Subcutaneous adipose tissue (tissue), 4 donors: ENCODE measurements around the gene NAV2. TPM values are rescaled to one million over a fixed set of nuclear protein-coding genes. Genes with fewer than 3 reads are reported as not detected.

Experiments
- CTCF ChIP-seq: fragments of 450-650 bp; IDR thresholded peaks from one replicate; pipeline ENCODE4 v1.5.1; 2016; ENCODE audit warnings: low read depth, mild to moderate bottlenecking, control low read depth, antibody characterized with exemption, moderate library complexity
- total RNA-seq, 4 donors: library from RNA; depleted of rRNA; stranded (reverse); fragments of >200 nt; gene quantifications; one replicate each; pipeline ENCODE4 v1.1.0, GENCODE V29; 2016

Gene NAV2
- total RNA-seq, 4 donors from 2014 or later: 13.6 to 31.5 (median 27.8) TPM

DNA sequence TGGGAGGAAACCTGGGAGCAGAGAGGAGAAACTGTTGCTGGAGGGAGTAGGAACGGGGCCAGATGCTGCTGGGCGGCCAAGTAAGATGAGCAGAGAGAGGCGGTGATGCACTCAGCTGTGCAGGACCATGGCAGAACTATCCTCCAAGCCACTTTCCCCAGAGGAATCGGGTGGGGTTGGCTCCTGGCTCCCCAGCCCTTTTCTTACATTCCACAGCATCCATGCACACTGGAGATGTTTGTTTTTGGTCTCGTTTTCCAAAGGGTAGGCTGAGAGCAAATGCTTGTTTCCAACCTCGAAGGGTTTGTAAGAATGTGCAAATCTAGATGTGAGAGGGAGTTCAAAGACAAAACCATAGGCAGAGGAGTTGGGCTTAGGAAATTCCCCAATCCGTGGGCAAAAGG, 374.5 kb downstream of the NAV2 start:
- no peak for TF ChIP-seq CTCF

- no peak for TF ChIP-seq CTCF
These were observed 376.0 kb downstream of the NAV2 start for GRCh38 chr11:20088397-20089225.

DNA sequence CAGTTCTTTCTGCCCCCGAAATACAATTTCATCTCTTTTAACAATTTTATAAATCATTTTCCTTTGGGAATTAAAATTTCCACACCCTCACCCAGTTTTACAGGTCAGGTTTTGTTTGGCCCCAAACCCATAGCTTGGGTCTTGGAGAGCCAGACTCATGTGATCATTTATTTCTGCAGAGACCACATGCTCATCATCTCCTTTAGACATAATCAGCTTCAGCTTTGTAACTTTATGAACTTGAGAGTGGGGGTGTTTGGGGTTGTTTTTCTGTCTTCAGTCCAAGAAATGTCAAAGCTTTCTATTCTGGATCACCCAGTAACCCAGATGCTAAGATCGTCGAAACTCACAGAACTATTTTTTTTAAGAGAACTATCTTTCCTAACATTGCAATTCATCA, 376.7 kb downstream of the NAV2 start:
- TF ChIP-seq CTCF: no peak

DNA sequence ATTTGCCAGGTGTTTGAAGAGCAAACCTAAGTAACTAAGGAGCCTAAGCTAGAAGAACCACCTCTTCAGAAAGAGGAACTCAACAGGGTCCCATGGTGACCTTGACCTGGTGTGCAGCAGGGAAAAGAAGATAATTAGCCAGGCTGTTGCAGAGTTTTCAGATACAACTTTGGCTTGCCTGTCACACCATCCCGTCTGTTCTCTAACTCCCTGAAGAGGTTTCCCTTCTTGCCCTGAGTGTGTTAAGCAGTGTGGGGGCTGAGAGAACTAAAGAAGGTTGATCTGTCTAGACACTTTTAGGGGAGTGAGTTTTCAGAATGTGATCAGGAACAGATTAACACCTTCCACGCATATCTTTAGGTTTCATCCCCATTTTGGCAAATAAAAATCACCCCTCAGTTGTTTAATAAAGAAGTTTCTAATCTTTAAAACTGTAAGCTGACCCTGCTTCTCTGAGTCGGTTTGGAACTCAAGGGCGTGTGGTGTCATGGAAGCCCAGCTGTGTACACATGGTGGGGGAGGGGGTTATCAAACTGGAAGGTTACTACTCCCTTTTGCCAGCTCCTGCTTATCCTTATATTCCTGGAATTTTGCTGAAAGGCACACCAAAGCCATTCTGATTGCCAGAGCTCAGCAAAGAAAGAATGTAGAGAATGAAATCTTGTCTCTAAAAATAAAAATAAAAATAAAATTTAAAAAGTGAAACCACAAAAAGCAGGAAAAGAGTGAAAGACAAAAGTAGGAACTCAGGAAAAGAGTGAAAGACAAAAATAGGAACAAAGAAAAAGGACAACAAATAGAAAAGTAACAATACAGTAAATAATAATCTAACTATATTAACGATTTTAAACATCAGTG, 377.4 kb downstream of the NAV2 start:
- TF ChIP-seq CTCF: no peak

GRCh38 chr11:20090654-20091374, 378.2 kb downstream of the NAV2 start:
- TF ChIP-seq CTCF: no peak

DNA sequence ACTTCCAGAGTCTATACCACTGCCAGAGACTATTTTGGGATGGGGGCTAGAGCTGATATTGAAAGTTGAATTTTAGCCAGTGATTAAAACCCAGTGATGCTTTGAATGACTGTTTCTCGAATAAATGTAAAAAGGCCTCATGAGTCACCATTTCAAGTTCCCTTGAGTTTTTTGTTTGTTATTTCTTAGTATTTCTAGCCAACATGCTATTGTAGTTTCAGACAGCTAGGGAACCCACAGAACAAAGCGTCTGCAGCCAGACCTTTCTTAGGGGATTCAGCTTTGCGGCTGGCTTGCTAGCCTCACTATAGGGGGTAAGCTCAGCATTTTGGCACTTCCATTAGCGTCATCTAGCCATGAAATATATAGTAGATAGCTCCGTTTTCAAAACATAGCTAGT, 381.1 kb downstream of the NAV2 start:
- no peak for TF ChIP-seq CTCF
